Measurements from ENCODE around the gene SPATA6L. TPM values are rescaled to one million over a fixed set of nuclear protein-coding genes. Genes with fewer than 3 reads are reported as not detected.

The SPATA6L gene
- total RNA-seq: 5.4 TPM
- long read RNA-seq, partial matches to known transcripts: 0 of 8 reads
- long read RNA-seq, other reads (novel, unspliced or antisense): 8 of 8 reads

GRCh38 chr9:4666042-4666699 is at the start of gene SPATA6L:
SPATA6L (minus strand) TSS chr9:4666480; CDS start chr9:4666250, 230 bp downstream.
- DNase-seq (ENCODE audit: low spot score): peak; percentile 91

GRCh38 chr9:4714266-4715016 is 48.2 kb upstream of the SPATA6L start:
- DNase-seq (ENCODE audit: low spot score): no peak

GRCh38 chr9:4713849-4714248 is 47.6 kb upstream of the SPATA6L start:
- no peak for DNase-seq (ENCODE audit: low spot score)

GRCh38 chr9:4709380-4709779 is 43.1 kb upstream of the SPATA6L start:
- no peak for DNase-seq (ENCODE audit: low spot score)

GRCh38 chr9:4706971-4707622 is 40.8 kb upstream of the SPATA6L start:
- no peak for DNase-seq (ENCODE audit: low spot score)

- no peak for DNase-seq (ENCODE audit: low spot score)
Measured at GRCh38 chr9:4706021-4706420, 39.7 kb upstream of the SPATA6L start.

- no peak for DNase-seq (ENCODE audit: low spot score)
Measured at GRCh38 chr9:4704129-4704528, 37.8 kb upstream of the SPATA6L start.

- DNase-seq (ENCODE audit: low spot score): no peak
Measured at GRCh38 chr9:4701526-4701925, 35.2 kb upstream of the SPATA6L start.

GRCh38 chr9:4700932-4701331 is 34.7 kb upstream of the SPATA6L start:
- DNase-seq (ENCODE audit: low spot score): no peak

GRCh38 chr9:4700091-4700490 is 33.8 kb upstream of the SPATA6L start:
- DNase-seq (ENCODE audit: low spot score): no peak

GRCh38 chr9:4691795-4692194 is 25.5 kb upstream of the SPATA6L start:
- no peak for DNase-seq (ENCODE audit: low spot score)

GRCh38 chr9:4690144-4690543 is 23.9 kb upstream of the SPATA6L start:
- DNase-seq (ENCODE audit: low spot score): no peak

- DNase-seq (ENCODE audit: low spot score): no peak
Measured at GRCh38 chr9:4689687-4690104, 23.4 kb upstream of the SPATA6L start.

- DNase-seq (ENCODE audit: low spot score): no peak
Measured at GRCh38 chr9:4689021-4689420, 22.7 kb upstream of the SPATA6L start.

GRCh38 chr9:4686584-4686983 is 20.3 kb upstream of the SPATA6L start:
- DNase-seq (ENCODE audit: low spot score): no peak

- no peak for DNase-seq (ENCODE audit: low spot score)
Measured at GRCh38 chr9:4686112-4686511, 19.8 kb upstream of the SPATA6L start.

- no peak for DNase-seq (ENCODE audit: low spot score)
Measured at GRCh38 chr9:4684820-4685219, 18.5 kb upstream of the SPATA6L start.

- no peak for DNase-seq (ENCODE audit: low spot score)
Measured at GRCh38 chr9:4680750-4681149, 14.5 kb upstream of the SPATA6L start.

- no peak for DNase-seq (ENCODE audit: low spot score)
Measured at GRCh38 chr9:4680173-4680525, 13.9 kb upstream of the SPATA6L start.

GRCh38 chr9:4679268-4680172 is 13.2 kb upstream of the SPATA6L start, which contains the start of gene CDC37L1:
CDC37L1 (plus strand) TSS chr9:4679569; CDS start chr9:4679768, 199 bp downstream.
- peak; percentile 100 for DNase-seq (ENCODE audit: low spot score)

- DNase-seq (ENCODE audit: low spot score): no peak
Measured at GRCh38 chr9:4678679-4679267, 12.5 kb upstream of the SPATA6L start.

Measured in mesenteric fat pad (tissue), 1 donor.